C4-2B (cell line): ENCODE measurements around the gene CPB1.

ENCODE experiments used
- ZFX ChIP-seq: fragments of 450-650 bp; IDR thresholded peaks from 2 replicates; pipeline ENCODE4 v1.6.1; 2017
- TF ChIP-seq, protein P1 (sequence below): fragments of 450-650 bp; conservative IDR thresholded peaks from 2 replicates; pipeline ENCODE4 v1.5.1; 2017; ENCODE audit warnings: mild to moderate bottlenecking

GRCh38 chr3:148865049-148865448, 37.4 kb downstream of the CPB1 start, which contains the start of gene CPA3:
- TF ChIP-seq, protein P1, sequence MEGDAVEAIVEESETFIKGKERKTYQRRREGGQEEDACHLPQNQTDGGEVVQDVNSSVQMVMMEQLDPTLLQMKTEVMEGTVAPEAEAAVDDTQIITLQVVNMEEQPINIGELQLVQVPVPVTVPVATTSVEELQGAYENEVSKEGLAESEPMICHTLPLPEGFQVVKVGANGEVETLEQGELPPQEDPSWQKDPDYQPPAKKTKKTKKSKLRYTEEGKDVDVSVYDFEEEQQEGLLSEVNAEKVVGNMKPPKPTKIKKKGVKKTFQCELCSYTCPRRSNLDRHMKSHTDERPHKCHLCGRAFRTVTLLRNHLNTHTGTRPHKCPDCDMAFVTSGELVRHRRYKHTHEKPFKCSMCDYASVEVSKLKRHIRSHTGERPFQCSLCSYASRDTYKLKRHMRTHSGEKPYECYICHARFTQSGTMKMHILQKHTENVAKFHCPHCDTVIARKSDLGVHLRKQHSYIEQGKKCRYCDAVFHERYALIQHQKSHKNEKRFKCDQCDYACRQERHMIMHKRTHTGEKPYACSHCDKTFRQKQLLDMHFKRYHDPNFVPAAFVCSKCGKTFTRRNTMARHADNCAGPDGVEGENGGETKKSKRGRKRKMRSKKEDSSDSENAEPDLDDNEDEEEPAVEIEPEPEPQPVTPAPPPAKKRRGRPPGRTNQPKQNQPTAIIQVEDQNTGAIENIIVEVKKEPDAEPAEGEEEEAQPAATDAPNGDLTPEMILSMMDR = no peak
- no peak for TF ChIP-seq ZFX
